ENCODE results near the gene GDA.

DNA sequence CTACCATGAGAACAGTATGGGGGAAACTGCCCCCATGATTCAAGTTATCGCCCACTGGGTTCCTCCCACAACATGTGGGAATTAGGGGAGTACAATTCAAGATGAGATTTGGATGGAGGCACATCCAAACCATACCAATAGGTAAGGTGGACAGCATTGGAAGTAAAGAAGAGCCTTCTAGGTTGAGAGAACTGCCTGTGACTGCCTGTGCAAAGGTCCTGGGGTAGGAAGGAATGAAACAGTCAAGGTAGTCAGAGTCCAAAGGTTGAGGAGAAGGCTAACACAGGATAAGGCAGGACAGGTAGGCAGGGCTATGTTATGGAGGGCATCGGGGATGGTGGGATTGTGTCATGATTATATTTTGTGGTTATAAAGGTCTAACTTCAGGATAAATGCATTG, 6.1 kb downstream of the GDA start:
- TF ChIP-seq, protein P1, sequence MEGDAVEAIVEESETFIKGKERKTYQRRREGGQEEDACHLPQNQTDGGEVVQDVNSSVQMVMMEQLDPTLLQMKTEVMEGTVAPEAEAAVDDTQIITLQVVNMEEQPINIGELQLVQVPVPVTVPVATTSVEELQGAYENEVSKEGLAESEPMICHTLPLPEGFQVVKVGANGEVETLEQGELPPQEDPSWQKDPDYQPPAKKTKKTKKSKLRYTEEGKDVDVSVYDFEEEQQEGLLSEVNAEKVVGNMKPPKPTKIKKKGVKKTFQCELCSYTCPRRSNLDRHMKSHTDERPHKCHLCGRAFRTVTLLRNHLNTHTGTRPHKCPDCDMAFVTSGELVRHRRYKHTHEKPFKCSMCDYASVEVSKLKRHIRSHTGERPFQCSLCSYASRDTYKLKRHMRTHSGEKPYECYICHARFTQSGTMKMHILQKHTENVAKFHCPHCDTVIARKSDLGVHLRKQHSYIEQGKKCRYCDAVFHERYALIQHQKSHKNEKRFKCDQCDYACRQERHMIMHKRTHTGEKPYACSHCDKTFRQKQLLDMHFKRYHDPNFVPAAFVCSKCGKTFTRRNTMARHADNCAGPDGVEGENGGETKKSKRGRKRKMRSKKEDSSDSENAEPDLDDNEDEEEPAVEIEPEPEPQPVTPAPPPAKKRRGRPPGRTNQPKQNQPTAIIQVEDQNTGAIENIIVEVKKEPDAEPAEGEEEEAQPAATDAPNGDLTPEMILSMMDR (IDR thresholded peaks at IDR 0.05; ENCODE audit: insufficient read depth, low read depth, low read length): no peak
- TF ChIP-seq EZH2 (IDR thresholded peaks at IDR 0.05; ENCODE audit: insufficient read depth, low read length): no peak
